Activated naive CD8-positive, alpha-beta T cell treated with anti-CD3 and anti-CD28 coated beads, Interleukin-2, amount 10 ng/mL, durations not matched to agents 7 days and 5 days (primary cell): ENCODE results near the gene NADSYN1. TPM values are rescaled to one million over a fixed set of nuclear protein-coding genes. Genes with fewer than 3 reads are reported as not detected.
"Not testable (repeated sequence)": the region's sequence is repeated elsewhere in the genome, so short reads cannot be mapped to it uniquely, and the experiment has no call there.

Source experiments
- ATAC-seq: fragments of 150-1000 bp; cut with Tn5 transposase; one replicate; pipeline ENCODE4 v1.10.0; 2021; ENCODE audit warnings: low read depth, moderate library complexity
- POLR2A ChIA-PET: fragments of 350-600 bp; sonication (Branson Sonifier 250); formaldehyde crosslinking; loops from one replicate; lab custom pipeline; 2021; ENCODE audit warnings: antibody characterized with exemption; lab: Charles Lee
- DNase-seq: peaks from one replicate; pipeline ENCODE4 v3.0.0; 2021
- H3K27ac Mint-ChIP-seq: one replicate; pipeline ENCODE4 v1.8.0; 2022; ENCODE audit warnings: mild to moderate bottlenecking, mixed read lengths
- H3K27me3 Mint-ChIP-seq: one replicate; pipeline ENCODE4 v1.8.0; 2022; ENCODE audit warnings: mild to moderate bottlenecking, moderate library complexity, mixed read lengths
- H3K36me3 Mint-ChIP-seq: one replicate; pipeline ENCODE4 v1.8.0; 2021; ENCODE audit warnings: mild to moderate bottlenecking, mixed read lengths
- H3K4me1 Mint-ChIP-seq: one replicate; pipeline ENCODE4 v1.8.0; 2021; ENCODE audit warnings: mixed read lengths
- H3K4me3 Mint-ChIP-seq: one replicate; pipeline ENCODE4 v1.8.0; 2022; ENCODE audit warnings: mild to moderate bottlenecking, moderate library complexity, mixed read lengths
- H3K9me3 Mint-ChIP-seq: one replicate; pipeline ENCODE4 v1.8.0; 2021; ENCODE audit warnings: mixed read lengths
- total RNA-seq, 2 experiments: library from RNA; stranded (reverse); gene quantifications; one replicate each; pipeline ENCODE4 v1.2.3, GENCODE V29; 2021

NADSYN1 gene
- 100 to 1,000 TPM; 172 to 186 TPM for total RNA-seq

DNA sequence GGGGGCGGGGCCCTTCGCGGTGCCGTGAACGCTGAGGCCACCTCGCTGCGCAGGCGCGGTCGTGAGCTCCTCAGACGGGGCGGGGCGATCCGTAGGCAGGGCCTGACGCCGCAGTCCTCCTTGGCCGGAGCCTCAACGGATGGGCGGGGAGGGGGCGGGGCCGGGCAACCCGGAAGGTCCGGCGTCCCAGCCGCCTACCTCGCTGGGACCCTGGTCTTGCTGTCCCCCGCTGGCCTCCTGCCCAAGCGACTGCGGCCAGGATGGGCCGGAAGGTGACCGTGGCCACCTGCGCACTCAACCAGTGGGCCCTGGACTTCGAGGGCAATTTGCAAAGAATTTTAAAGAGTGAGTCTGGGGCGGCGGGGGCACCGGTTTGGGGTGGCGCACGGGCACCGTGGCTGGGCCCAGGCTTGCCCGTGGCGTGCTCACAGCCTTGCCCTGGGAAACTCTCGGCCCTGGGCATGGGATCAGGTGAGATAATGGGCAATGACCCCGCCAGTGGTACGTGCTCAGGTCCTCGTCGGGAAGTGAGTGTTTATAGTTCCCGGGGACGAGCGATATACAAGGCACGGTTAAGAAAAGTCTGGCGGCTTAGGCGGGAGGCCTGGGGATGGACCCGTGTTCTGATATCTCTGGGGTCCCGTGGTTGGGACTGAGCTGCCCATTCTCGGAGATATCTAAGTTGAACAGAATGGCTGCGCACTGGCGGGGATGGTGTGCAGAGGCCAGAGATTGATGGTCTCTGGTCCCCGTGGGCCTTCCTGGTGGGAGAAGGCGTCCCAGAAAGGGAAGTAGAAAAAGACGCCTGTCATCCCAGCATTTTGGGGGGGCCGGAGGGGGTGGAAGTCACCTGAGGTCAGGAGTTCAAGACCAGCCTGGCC, at the start of gene NADSYN1:
TSS of gene NADSYN1 (plus strand) at position 167 of the 881 bp plus-strand sequence. CDS start at position 261, 94 bp downstream.
- Mint-ChIP-seq H3K36me3 (peaks cover 18% of the 10 kb centered on the region), H3K27me3 (no peaks in the 10 kb centered on the region), H3K4me3 (peak within 1 kb of the TSS; percentile 96), H3K9me3 (no peaks in the 10 kb centered on the region), H3K27ac (peak within 1 kb of the TSS; percentile 92), H3K4me1 (peaks cover 36% of the 10 kb centered on the region)
- peak; percentile 94 for DNase-seq
- POLR2A ChIA-PET, result interaction anchor here (1.0 to 1.3 kb wide), 4 partner anchors 9 to 1249 kb away, joined by 3 to 4 read pairs (median 3); no protein-coding TSS in a partner anchor
- ATAC-seq, result peak; percentile 68

GRCh38 chr11:71404209-71404608, 48.8 kb upstream of the NADSYN1 start:
- Mint-ChIP-seq H3K27ac (no peak overlapping the region), H3K4me3 (no peak overlapping the region), H3K9me3 (peaks cover 1% of the 10 kb centered on the region), H3K27me3 (peaks cover 5% of the 10 kb centered on the region), H3K36me3 (no peaks in the 10 kb centered on the region), H3K4me1 (no peaks in the 10 kb centered on the region)
- POLR2A ChIA-PET, result no interaction called here
- ATAC-seq, result no peak
- DNase-seq, result no peak

DNA sequence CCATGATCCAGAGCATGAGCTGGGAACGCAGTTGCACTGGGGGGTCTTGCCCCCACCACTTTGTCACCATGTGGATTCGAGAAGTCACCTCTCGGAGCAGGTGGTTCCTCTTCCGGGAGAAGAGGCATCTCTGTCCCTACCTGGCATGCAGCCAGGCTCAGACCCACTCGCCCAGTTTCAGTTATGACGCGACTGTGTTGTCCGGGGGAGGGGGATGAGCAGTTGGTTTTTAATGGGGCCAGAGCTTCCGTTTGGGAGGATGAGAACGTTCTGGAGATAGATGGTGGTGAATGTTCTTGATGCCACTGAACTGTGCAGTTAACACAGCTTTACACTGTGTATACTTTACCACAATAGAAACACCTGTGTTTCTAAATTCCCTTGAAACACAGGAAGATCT, 46.3 kb upstream of the NADSYN1 start:
- Mint-ChIP-seq H3K4me3 (no peak overlapping the region), H3K27me3 (peaks cover 5% of the 10 kb centered on the region), H3K36me3 (no peaks in the 10 kb centered on the region), H3K4me1 (no peaks in the 10 kb centered on the region), H3K27ac (no peak overlapping the region), H3K9me3 (peaks cover 1% of the 10 kb centered on the region)
- POLR2A ChIA-PET, result no interaction called here
- DNase-seq, result no peak
- no peak for ATAC-seq

- no peaks in the 10 kb centered on the region for H3K36me3 Mint-ChIP-seq
- H3K9me3 Mint-ChIP-seq, result peaks cover 1% of the 10 kb centered on the region
- no peak overlapping the region for H3K27ac Mint-ChIP-seq
- H3K4me1 Mint-ChIP-seq, result no peaks in the 10 kb centered on the region
- peaks cover 5% of the 10 kb centered on the region for H3K27me3 Mint-ChIP-seq
- no peak overlapping the region for H3K4me3 Mint-ChIP-seq
- no peak for ATAC-seq
- POLR2A ChIA-PET, result no interaction called here
- DNase-seq, result no peak
Measured at GRCh38 chr11:71407356-71407755, 45.6 kb upstream of the NADSYN1 start.

- H3K4me3 Mint-ChIP-seq, result no peak overlapping the region
- no peak overlapping the region for H3K27ac Mint-ChIP-seq
Measured at GRCh38 chr11:71408826-71409225, 44.2 kb upstream of the NADSYN1 start.

DNA sequence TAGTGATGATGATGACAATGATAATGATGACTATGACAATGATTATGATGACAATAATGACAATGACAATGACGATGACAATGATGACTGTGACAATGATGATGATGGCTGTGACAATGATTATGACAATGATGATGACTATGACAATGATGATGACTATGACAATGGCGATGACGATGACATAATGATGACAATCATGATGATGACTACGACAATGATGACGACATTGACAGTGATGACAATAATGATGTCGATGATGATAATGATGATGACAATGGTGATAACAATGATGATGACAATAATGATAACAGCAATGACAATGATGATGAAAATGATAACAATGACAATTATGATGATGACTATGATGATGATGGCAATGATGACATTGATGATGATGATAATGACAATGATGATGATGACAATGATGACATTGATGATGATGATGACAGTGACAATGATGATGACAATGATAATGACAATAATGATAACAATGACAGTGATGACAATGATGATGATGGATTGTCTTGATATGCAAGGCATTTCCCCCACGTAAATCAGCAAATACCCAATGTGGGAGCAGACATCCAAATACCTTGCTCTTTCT, 42.5 kb upstream of the NADSYN1 start:
- no peak overlapping the region for H3K4me3 Mint-ChIP-seq
- peaks cover 5% of the 10 kb centered on the region for H3K27me3 Mint-ChIP-seq
- POLR2A ChIA-PET, result no interaction called here
- DNase-seq, result no peak
- ATAC-seq, result no peak
- peaks cover 2% of the 10 kb centered on the region for H3K9me3 Mint-ChIP-seq
- H3K4me1 Mint-ChIP-seq, result no peaks in the 10 kb centered on the region
- H3K36me3 Mint-ChIP-seq, result peaks cover 1% of the 10 kb centered on the region
- H3K27ac Mint-ChIP-seq, result no peak overlapping the region

More at GRCh38 chr11:71408826-71409225, 44.2 kb upstream of the NADSYN1 start:
- POLR2A ChIA-PET, result no interaction called here
- ATAC-seq, result no peak
- Mint-ChIP-seq H3K27me3 (peaks cover 5% of the 10 kb centered on the region), H3K9me3 (peaks cover 1% of the 10 kb centered on the region), H3K36me3 (no peaks in the 10 kb centered on the region), H3K4me1 (no peaks in the 10 kb centered on the region)
- no peak for DNase-seq

DNA sequence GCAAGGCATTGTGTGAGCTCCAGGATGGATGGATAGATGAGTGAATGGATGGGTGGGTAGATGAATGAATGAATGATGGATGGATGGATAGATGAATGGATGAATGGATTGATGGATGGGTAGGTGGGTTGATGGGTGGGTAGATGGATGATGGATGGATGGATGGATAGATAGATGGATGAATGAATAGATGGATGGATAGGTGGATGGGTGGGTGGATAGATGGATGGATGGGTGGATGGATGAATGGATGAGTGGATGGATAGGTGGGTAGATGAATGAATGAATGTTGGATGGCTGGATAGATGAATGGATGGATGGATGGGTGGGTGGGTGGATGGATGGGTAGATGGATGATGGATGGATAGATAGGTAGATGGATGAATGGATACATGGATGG, 38.4 kb upstream of the NADSYN1 start:
- no peak for DNase-seq
- ATAC-seq, result no peak
- H3K4me1 Mint-ChIP-seq, result peaks cover 4% of the 10 kb centered on the region
- POLR2A ChIA-PET, result no interaction called here
- H3K9me3 Mint-ChIP-seq, result peaks cover 1% of the 10 kb centered on the region
- peaks cover 10% of the 10 kb centered on the region for H3K27me3 Mint-ChIP-seq
- H3K36me3 Mint-ChIP-seq, result peaks cover 1% of the 10 kb centered on the region
- no peak overlapping the region for H3K27ac Mint-ChIP-seq
- H3K4me3 Mint-ChIP-seq, result no peak overlapping the region

DNA sequence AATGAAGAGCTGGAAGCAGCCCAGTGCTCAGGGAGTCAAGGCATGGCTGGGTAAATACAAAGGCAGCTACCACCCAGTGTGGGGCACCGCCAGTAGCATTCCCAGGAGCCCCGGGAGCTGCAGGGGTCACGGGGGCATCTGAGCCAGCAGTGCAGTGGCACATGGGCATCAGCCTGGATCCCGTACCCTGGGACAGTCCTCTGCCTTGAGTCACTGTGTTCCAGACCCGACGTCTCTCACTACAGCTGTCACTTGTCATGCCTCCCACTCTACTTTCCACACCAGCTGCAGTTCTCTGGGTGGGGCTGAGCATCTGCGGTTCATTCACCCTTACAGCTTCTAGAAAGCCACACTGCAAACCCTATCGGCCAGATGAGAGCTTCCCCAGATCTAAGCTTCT, 34.4 kb upstream of the NADSYN1 start:
- H3K9me3 Mint-ChIP-seq, result peaks cover 1% of the 10 kb centered on the region
- no peak overlapping the region for H3K27ac Mint-ChIP-seq
- POLR2A ChIA-PET, result no interaction called here
- DNase-seq (no peak), ATAC-seq (no peak)
- H3K4me1 Mint-ChIP-seq, result peaks cover 4% of the 10 kb centered on the region
- no peak overlapping the region for H3K4me3 Mint-ChIP-seq
- peaks cover 10% of the 10 kb centered on the region for H3K27me3 Mint-ChIP-seq
- H3K36me3 Mint-ChIP-seq, result peaks cover 1% of the 10 kb centered on the region

GRCh38 chr11:71420455-71421241, 32.4 kb upstream of the NADSYN1 start:
- Mint-ChIP-seq H3K36me3 (no peaks in the 10 kb centered on the region), H3K9me3 (no peaks in the 10 kb centered on the region), H3K27ac (no peak overlapping the region), H3K4me3 (no peak overlapping the region), H3K27me3 (peaks cover 5% of the 10 kb centered on the region), H3K4me1 (peaks cover 4% of the 10 kb centered on the region)
- DNase-seq (no peak), ATAC-seq (no peak)
- POLR2A ChIA-PET, result no interaction called here

- no peak overlapping the region for H3K27ac Mint-ChIP-seq
- peaks cover 3% of the 10 kb centered on the region for H3K27me3 Mint-ChIP-seq
- ATAC-seq (no peak), DNase-seq (no peak)
- no peaks in the 10 kb centered on the region for H3K36me3 Mint-ChIP-seq
- POLR2A ChIA-PET, result no interaction called here
- H3K4me3 Mint-ChIP-seq, result no peak overlapping the region
- no peaks in the 10 kb centered on the region for H3K9me3 Mint-ChIP-seq
- peaks cover 4% of the 10 kb centered on the region for H3K4me1 Mint-ChIP-seq
Measured at GRCh38 chr11:71421392-71421950, 31.5 kb upstream of the NADSYN1 start.

DNA sequence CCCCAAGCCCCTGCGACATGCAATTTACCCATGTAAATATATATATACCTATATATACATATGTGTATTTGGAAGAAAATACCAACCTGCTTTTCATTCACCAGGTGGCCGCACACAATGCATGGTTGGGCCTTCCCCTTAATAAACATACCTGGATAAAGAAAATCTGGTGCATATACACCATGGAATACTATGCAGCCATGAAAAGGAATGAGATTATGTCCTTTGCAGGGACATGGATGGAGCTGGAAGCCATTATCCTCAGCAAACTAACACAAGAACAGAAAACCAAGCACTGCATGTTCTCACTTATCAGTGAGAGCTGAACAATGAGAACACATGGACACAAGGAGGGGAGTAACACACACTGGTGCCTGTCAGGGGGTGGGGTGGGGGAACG, 30.7 kb upstream of the NADSYN1 start:
- H3K9me3 Mint-ChIP-seq, H3K4me1 Mint-ChIP-seq, H3K36me3 Mint-ChIP-seq, DNase-seq, ATAC-seq, POLR2A ChIA-PET, H3K27ac Mint-ChIP-seq, H3K4me3 Mint-ChIP-seq, H3K27me3 Mint-ChIP-seq: not testable (repeated sequence)

GRCh38 chr11:71423181-71423790, 29.7 kb upstream of the NADSYN1 start:
- Mint-ChIP-seq H3K4me3 (no peak overlapping the region), H3K9me3 (no peaks in the 10 kb centered on the region), H3K4me1 (no peaks in the 10 kb centered on the region), H3K36me3 (no peaks in the 10 kb centered on the region), H3K27me3 (peaks cover 3% of the 10 kb centered on the region), H3K27ac (no peak overlapping the region)
- DNase-seq (no peak), ATAC-seq (no peak)
- POLR2A ChIA-PET, result no interaction called here

DNA sequence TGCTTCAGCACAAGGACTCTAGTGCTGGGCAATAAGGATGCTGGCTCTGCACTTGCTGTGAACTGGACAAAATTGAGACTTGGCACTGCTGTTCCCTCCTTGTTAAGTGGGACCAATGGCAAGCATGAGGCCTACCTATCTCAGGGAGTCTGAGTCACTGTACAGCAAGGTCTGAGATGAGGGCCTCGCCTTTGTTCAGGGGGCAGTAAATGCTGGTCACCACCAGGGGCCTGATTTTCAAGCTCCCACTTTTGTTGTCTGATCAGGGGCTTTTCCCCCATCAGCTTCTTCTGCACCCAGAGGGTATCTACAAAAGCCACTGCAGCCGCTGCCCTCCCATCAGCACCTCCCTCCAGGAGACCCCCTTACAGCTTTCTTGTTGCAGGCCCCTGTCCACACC, 27.6 kb upstream of the NADSYN1 start:
- H3K27me3 Mint-ChIP-seq, result peaks cover 3% of the 10 kb centered on the region
- H3K9me3 Mint-ChIP-seq, result no peaks in the 10 kb centered on the region
- DNase-seq (no peak), ATAC-seq (no peak)
- POLR2A ChIA-PET, result no interaction called here
- no peak overlapping the region for H3K27ac Mint-ChIP-seq
- peaks cover 5% of the 10 kb centered on the region for H3K4me1 Mint-ChIP-seq
- H3K36me3 Mint-ChIP-seq, result no peaks in the 10 kb centered on the region
- H3K4me3 Mint-ChIP-seq, result no peak overlapping the region
